OCI-LY1 (cell line): Measurements from ENCODE around the gene ADAMTSL2.

Source experiments
- EZH2 ChIP-seq: fragments of 200-600 bp; sonication (generic), shearing (Covaris generic); IDR thresholded peaks from 2 replicates; pipeline ENCODE4 v1.8.0; 2017; ENCODE audit warnings: borderline replicate concordance, mixed run types, mild to moderate bottlenecking, antibody characterized with exemption, low read length, moderate library complexity, mixed read lengths
- TF ChIP-seq, protein P1 (sequence below): fragments of 200-600 bp; sonication (generic), shearing (Covaris generic); IDR thresholded peaks from 2 replicates; pipeline ENCODE4 v1.5.1; 2017; ENCODE audit warnings: mild to moderate bottlenecking, antibody characterized with exemption, low read length, moderate library complexity, mixed read lengths

DNA sequence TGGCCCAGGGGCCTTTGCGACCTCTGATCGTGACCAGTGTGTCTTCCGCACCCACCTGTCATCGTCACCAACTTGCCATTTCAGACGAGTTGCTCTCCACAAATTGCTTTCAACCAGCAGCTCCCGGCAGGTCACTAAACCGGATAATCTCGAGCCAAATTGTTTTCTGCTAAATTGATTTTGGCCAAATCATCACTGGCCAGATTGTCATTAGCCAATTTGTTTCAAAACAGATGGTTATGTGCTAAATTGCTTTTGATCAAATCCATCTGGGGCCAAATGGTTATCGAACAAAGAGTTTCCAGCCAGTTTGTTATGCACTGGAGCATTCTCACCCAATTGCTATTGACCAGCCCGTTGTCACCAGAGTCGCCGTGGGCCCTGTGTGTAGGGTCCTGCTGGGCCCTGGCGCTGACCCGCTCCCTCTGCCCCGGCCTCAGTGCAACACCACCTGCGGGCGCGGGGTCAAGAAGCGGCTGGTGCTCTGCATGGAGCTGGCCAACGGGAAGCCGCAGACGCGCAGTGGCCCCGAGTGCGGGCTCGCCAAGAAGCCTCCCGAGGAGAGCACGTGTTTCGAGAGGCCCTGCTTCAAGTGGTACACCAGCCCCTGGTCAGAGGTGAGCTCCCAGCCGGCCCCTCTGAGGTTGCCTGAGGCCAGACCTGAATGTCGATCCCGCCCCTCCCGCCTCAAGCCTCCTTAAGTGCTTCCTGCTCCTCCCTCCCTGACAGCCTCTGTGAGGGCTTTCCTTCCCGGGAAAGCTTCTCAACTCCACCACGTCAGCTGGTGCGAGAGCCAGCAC lies 35.6 kb downstream of the ADAMTSL2 start:
- TF ChIP-seq, protein P1, sequence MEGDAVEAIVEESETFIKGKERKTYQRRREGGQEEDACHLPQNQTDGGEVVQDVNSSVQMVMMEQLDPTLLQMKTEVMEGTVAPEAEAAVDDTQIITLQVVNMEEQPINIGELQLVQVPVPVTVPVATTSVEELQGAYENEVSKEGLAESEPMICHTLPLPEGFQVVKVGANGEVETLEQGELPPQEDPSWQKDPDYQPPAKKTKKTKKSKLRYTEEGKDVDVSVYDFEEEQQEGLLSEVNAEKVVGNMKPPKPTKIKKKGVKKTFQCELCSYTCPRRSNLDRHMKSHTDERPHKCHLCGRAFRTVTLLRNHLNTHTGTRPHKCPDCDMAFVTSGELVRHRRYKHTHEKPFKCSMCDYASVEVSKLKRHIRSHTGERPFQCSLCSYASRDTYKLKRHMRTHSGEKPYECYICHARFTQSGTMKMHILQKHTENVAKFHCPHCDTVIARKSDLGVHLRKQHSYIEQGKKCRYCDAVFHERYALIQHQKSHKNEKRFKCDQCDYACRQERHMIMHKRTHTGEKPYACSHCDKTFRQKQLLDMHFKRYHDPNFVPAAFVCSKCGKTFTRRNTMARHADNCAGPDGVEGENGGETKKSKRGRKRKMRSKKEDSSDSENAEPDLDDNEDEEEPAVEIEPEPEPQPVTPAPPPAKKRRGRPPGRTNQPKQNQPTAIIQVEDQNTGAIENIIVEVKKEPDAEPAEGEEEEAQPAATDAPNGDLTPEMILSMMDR, result no peak
- no peak for TF ChIP-seq EZH2
